OCI-LY7 (cell line): ENCODE data around the gene STARD3. TPM values are rescaled to one million over a fixed set of nuclear protein-coding genes. Genes with fewer than 3 reads are reported as not detected.

Source experiments
- BruUV-seq: library from RNA; stranded (reverse); fragments of 400-500 nt; replicated peaks from 2 replicates; lab custom pipeline; 2021; lab: Mats Ljungman, UMichigan
- CTCF ChIA-PET: fragments of 300-600 bp; sonication (Branson Sonifier 250); formaldehyde crosslinking; loops from one replicate; lab custom pipeline; 2022; ENCODE audit warnings: antibody characterized with exemption; ENCODE audit not compliant: unreplicated experiment; lab: Charles Lee
- POLR2A ChIA-PET: fragments of 300-600 bp; sonication (Branson Sonifier 250); formaldehyde crosslinking; loops from one replicate; lab custom pipeline; 2022; ENCODE audit warnings: antibody characterized with exemption; lab: Charles Lee
- DNase-seq: peaks from one replicate; pipeline ENCODE4 v3.0.0-alpha.2; 2015; ENCODE audit warnings: low spot score
- H2AFZ ChIP-seq: fragments of 200-600 bp; sonication (generic), shearing (Covaris generic); 2 replicates; pipeline ENCODE4 v1.6.1; 2014; ENCODE audit warnings: mild to moderate bottlenecking, antibody characterized with exemption, low read length, moderate library complexity
- H3K27ac ChIP-seq: fragments of 200-600 bp; sonication (generic); 2 replicates; pipeline ENCODE4 v1.5.1; 2014; ENCODE audit warnings: mixed run types, low read depth, mild to moderate bottlenecking, moderate library complexity, low read length, inconsistent platforms; ENCODE audit not compliant: poor library complexity, severe bottlenecking
- H3K36me3 ChIP-seq: fragments of 200-600 bp; sonication (generic); 2 replicates; pipeline ENCODE4 v1.6.1; 2014; ENCODE audit warnings: mild to moderate bottlenecking, antibody characterized with exemption, low read length, moderate library complexity, mixed read lengths; ENCODE audit not compliant: insufficient read depth
- H3K4me1 ChIP-seq: fragments of 200-600 bp; sonication (generic); 2 replicates; pipeline ENCODE4 v1.5.1; 2014; ENCODE audit warnings: mild to moderate bottlenecking, low read length; ENCODE audit not compliant: insufficient read depth, poor library complexity, severe bottlenecking
- H3K4me2 ChIP-seq: fragments of 200-600 bp; sonication (generic); 2 replicates; pipeline ENCODE4 v1.6.1; 2014; ENCODE audit warnings: mild to moderate bottlenecking, low read length
- H3K4me3 ChIP-seq: fragments of 200-600 bp; sonication (generic); 2 replicates; pipeline ENCODE4 v1.5.1; 2014; ENCODE audit warnings: mild to moderate bottlenecking, low read depth, low read length; ENCODE audit not compliant: poor library complexity, severe bottlenecking
- H3K79me2 ChIP-seq: fragments of 200-600 bp; sonication (generic); 2 replicates; pipeline ENCODE4 v1.6.1; 2016; ENCODE audit warnings: low read depth, mild to moderate bottlenecking, low read length, moderate library complexity, mixed read lengths; ENCODE audit not compliant: insufficient read depth
- H3K9me2 ChIP-seq: fragments of 200-600 bp; sonication (generic); 2 replicates; pipeline ENCODE4 v1.6.1; 2016; ENCODE audit warnings: mild to moderate bottlenecking, low read length, mixed read lengths; ENCODE audit not compliant: insufficient read depth
- H3K9me3 ChIP-seq: fragments of 200-600 bp; sonication (generic); 2 replicates; pipeline ENCODE4 v1.6.1; 2014; ENCODE audit warnings: mild to moderate bottlenecking, mixed run types, low read length, mixed read lengths
- H4K20me1 ChIP-seq: fragments of 200-600 bp; sonication (generic); 2 replicates; pipeline ENCODE4 v1.6.1; 2014; ENCODE audit warnings: mild to moderate bottlenecking, antibody characterized with exemption, low read length, moderate library complexity, mixed read lengths; ENCODE audit not compliant: insufficient read depth
- CTCF ChIP-seq: fragments of 200-600 bp; sonication (generic); conservative IDR thresholded peaks from 2 replicates; pipeline ENCODE4 v1.5.1; 2014; ENCODE audit warnings: mild to moderate bottlenecking, antibody characterized with exemption, low read length, moderate library complexity, mixed read lengths
- EZH2phosphoT487 ChIP-seq: fragments of 200-600 bp; sonication (generic); IDR thresholded peaks from 2 replicates; pipeline ENCODE4 v1.6.1; 2018; ENCODE audit warnings: low read depth, borderline replicate concordance, mild to moderate bottlenecking, mixed run types, antibody characterized with exemption, low read length, moderate library complexity, mixed read lengths
- intact Hi-C: fragments of 100-400 bp; cut with micrococcal nuclease; formaldehyde crosslinking; loops from one replicate; pipeline ENCODE4 v1.10.0; 2022; ENCODE audit not compliant: unreplicated experiment
- total RNA-seq, 2 experiments: library from RNA; depleted of rRNA in 1 of 2; stranded (reverse); fragments of >200 nt in 1 of 2; shearing (Covaris generic) in 1 of 2; gene quantifications; 2 replicates each; pipeline ENCODE4 v1.2.3, GENCODE V29; 2014 to 2022

The STARD3 gene
- total RNA-seq, 2 experiments from 2014 or later: 36.5 to 54.2 TPM

- Histone ChIP-seq H3K4me1 (no peaks in the 10 kb centered on the region), H2AFZ (no peak overlapping the region), H3K36me3 (peaks cover 19% of the 10 kb centered on the region; the same call in 1 of the 2 replicates), H4K20me1 (no peaks in the 10 kb centered on the region; the same call in 1 of the 2 replicates), H3K27ac (no peak overlapping the region), H3K4me3 (no peak overlapping the region), H3K9me2 (no peaks in the 10 kb centered on the region), H3K4me2 (no peak overlapping the region), H3K9me3 (no peaks in the 10 kb centered on the region), H3K79me2 (no peaks in the 10 kb centered on the region)
- intact Hi-C loops: no loop called here
- no TSS peak for BruUV-seq
- no peak for DNase-seq
- CTCF ChIA-PET: interaction anchor here (1.0 to 1.4 kb wide), 2 partner anchors 23 to 32 kb away, joined by 3 read pairs; no protein-coding TSS in a partner anchor
- no peak for TF ChIP-seq CTCF
- TF ChIP-seq EZH2phosphoT487: no peak
- POLR2A ChIA-PET: no interaction called here
Observed at GRCh38 chr17:39653316-39653661, 16.3 kb downstream of the STARD3 start.

GRCh38 chr17:39653662-39654331 lies 16.9 kb downstream of the STARD3 start:
- H2AFZ ChIP-seq: no peak overlapping the region
- TF ChIP-seq EZH2phosphoT487 (no peak), CTCF (peak; percentile 99)
- peak; percentile 62 for DNase-seq

GRCh38 chr17:39655105-39655504 lies 18.2 kb downstream of the STARD3 start:
- CTCF ChIA-PET: interaction anchor here (0.9 kb wide), 1 partner anchor 33 kb away, joined by 5 read pairs; the partner anchor contains the start of gene PGAP3
- POLR2A ChIA-PET: no interaction called here
- H3K36me3 ChIP-seq: peaks cover 26% of the 10 kb centered on the region; the same call in 1 of the 2 replicates

More at GRCh38 chr17:39653662-39654331, 16.9 kb downstream of the STARD3 start:
- Histone ChIP-seq H3K79me2 (no peaks in the 10 kb centered on the region), H3K4me1 (no peaks in the 10 kb centered on the region), H3K4me3 (no peak overlapping the region), H3K36me3 (peaks cover 23% of the 10 kb centered on the region; the same call in 1 of the 2 replicates), H3K27ac (no peak overlapping the region), H3K9me2 (no peaks in the 10 kb centered on the region), H3K4me2 (no peak overlapping the region), H3K9me3 (no peaks in the 10 kb centered on the region), H4K20me1 (no peaks in the 10 kb centered on the region; the same call in 1 of the 2 replicates)
- ChIA-PET POLR2A (no interaction called here), CTCF (interaction anchor here (0.8 to 1.4 kb wide), 3 partner anchors 15 to 32 kb away, joined by 3 read pairs; partner anchors contain the start of gene PNMT)
- BruUV-seq: no TSS peak
- intact Hi-C loops: no loop called here

More at GRCh38 chr17:39655105-39655504, 18.2 kb downstream of the STARD3 start:
- H3K27ac ChIP-seq: no peak overlapping the region
- H3K4me1 ChIP-seq: peaks cover 4% of the 10 kb centered on the region
- no peak overlapping the region for H3K4me3 ChIP-seq
- no peaks in the 10 kb centered on the region; the same call in 1 of the 2 replicates for H4K20me1 ChIP-seq
- intact Hi-C loops: no loop called here
- no TSS peak for BruUV-seq
- DNase-seq: no peak
- no peak overlapping the region for H2AFZ ChIP-seq
- H3K9me2 ChIP-seq: no peaks in the 10 kb centered on the region
- no peaks in the 10 kb centered on the region for H3K9me3 ChIP-seq
- no peak for TF ChIP-seq EZH2phosphoT487
- TF ChIP-seq CTCF: no peak
- H3K79me2 ChIP-seq: no peaks in the 10 kb centered on the region
- H3K4me2 ChIP-seq: no peak overlapping the region
